K562 (cell line): ENCODE data around the gene SCFD2. TPM values are rescaled to one million over a fixed set of nuclear protein-coding genes. Genes with fewer than 3 reads are reported as not detected.

Experiments used
- ATAC-seq: fragments of 200-7000 bp; cut with Tn5 transposase; 3 replicates; pipeline ENCODE4 v1.9.1; 2020; ENCODE audit warnings: moderate library complexity
- BruUV-seq: library from RNA; stranded (reverse); fragments of 400-500 nt; replicated peaks from 2 replicates; lab custom pipeline; 2021; lab: Mats Ljungman, UMichigan
- CTCF ChIA-PET: fragments of 300-600 bp; formaldehyde crosslinking; extraction: SDS; loops from one replicate; lab custom pipeline; 2021; ENCODE audit warnings: low intra/inter-chr PET ratio; lab: Yijun Ruan, JAX
- POLR2A ChIA-PET: fragments of 300-600, 350-650 bp; sonication (Branson Sonifier 250); formaldehyde crosslinking; extraction: SDS; loops from one replicate; lab custom pipeline; 2021; ENCODE audit warnings: antibody characterized with exemption, inconsistent platforms; lab: Yijun Ruan, JAX
- DNase-seq, 4 experiments: peaks; one replicate each; pipeline versions ENCODE4 v3.0.0 to v3.0.0-alpha.2; 2011 to 2018; ENCODE audit warnings: low spot score in 3 of 4, mixed read lengths in 3 of 4; ENCODE audit errors: extremely low read depth in 1 of 4
- FAIRE-seq: peaks from 2 replicates; lab custom pipeline; 2011; peaks lifted over from hg19 to GRCh38; lab: Jason Lieb, UNC
- H2AFZ ChIP-seq: 2 replicates; pipeline ENCODE4 v1.6.0; 2011; ENCODE audit warnings: low read depth, low read length, control low read depth, inconsistent platforms
- H3K27ac ChIP-seq: fragments of 200-600 bp; 3 replicates; pipeline ENCODE4 v1.8.0; 2011; ENCODE audit warnings: low read depth, mild to moderate bottlenecking, control low read depth, inconsistent platforms, low read length, moderate library complexity, mixed read lengths; ENCODE audit errors: extremely low read depth
- H3K27me3 ChIP-seq, 2 experiments: fragments of 300-600 bp in 1 of 2; 2 replicates in 1 of 2; 3 replicates in 1 of 2; pipeline versions ENCODE4 v1.6.0 to v1.8.0; 2011; ENCODE audit warnings: inconsistent platforms in 2 of 2, low read length in 2 of 2, mild to moderate bottlenecking in 1 of 2, mixed read lengths in 1 of 2, moderate library complexity in 1 of 2; ENCODE audit not compliant: control insufficient read depth in 2 of 2, insufficient read depth in 2 of 2
- H3K36me3 ChIP-seq: fragments of 300-600 bp; 3 replicates; pipeline ENCODE4 v1.8.0; 2011; ENCODE audit warnings: mild to moderate bottlenecking, low read length, inconsistent platforms; ENCODE audit not compliant: control insufficient read depth, insufficient read depth
- H3K4me1 ChIP-seq, 2 experiments: fragments of 200-600 bp in 1 of 2; replicated peaks in 1 of 2; 2 replicates in 1 of 2; 3 replicates in 1 of 2; pipeline versions ENCODE4 v1.5.1 to v1.8.0; 2011; ENCODE audit warnings: inconsistent platforms in 2 of 2, low read length in 2 of 2, mild to moderate bottlenecking in 1 of 2, mixed read lengths in 1 of 2, moderate library complexity in 1 of 2; ENCODE audit not compliant: control insufficient read depth in 2 of 2, insufficient read depth in 2 of 2
- H3K4me2 ChIP-seq: 2 replicates; pipeline ENCODE4 v1.6.1; 2011; ENCODE audit warnings: low read length, control low read depth, inconsistent platforms, mixed read lengths; ENCODE audit not compliant: insufficient read depth
- H3K4me3 ChIP-seq: fragments of 200-600 bp; sonication (generic), shearing (Covaris generic); 2 replicates; pipeline ENCODE4 v1.5.1; 2016; ENCODE audit warnings: control low read depth, inconsistent platforms
- H3K79me2 ChIP-seq: fragments of 200-600 bp; 3 replicates; pipeline ENCODE4 v1.8.0; 2011; ENCODE audit warnings: low read length, inconsistent platforms; ENCODE audit not compliant: control insufficient read depth, insufficient read depth
- H3K9ac ChIP-seq, 2 experiments: 2 replicates each; pipeline versions ENCODE4 v1.6.0 to v1.6.1; 2011; ENCODE audit warnings: low read depth in 2 of 2, low read length in 2 of 2, control low read depth in 1 of 2, inconsistent platforms in 1 of 2, mild to moderate bottlenecking in 1 of 2, mixed read lengths in 1 of 2; ENCODE audit not compliant: insufficient read depth in 1 of 2
- H3K9me1 ChIP-seq: one replicate; pipeline ENCODE4 v1.6.0; 2011; ENCODE audit warnings: inconsistent platforms, mild to moderate bottlenecking, low read length, moderate library complexity; ENCODE audit not compliant: control insufficient read depth, insufficient read depth
- H3K9me3 ChIP-seq: replicated peaks from 2 replicates; pipeline ENCODE4 v1.5.1; 2011; ENCODE audit warnings: low read depth, low read length, inconsistent platforms; ENCODE audit not compliant: control insufficient read depth, insufficient read depth
- H4K20me1 ChIP-seq: replicated peaks from 2 replicates; pipeline ENCODE4 v1.6.1; 2011; ENCODE audit warnings: low read length, inconsistent platforms, mixed read lengths; ENCODE audit not compliant: control insufficient read depth, insufficient read depth
- ERF ChIP-seq: fragments of 450-650 bp; formaldehyde crosslinking; IDR thresholded peaks from 2 replicates; pipeline ENCODE4 v1.4.0; 2020; ENCODE audit warnings: mild to moderate bottlenecking, mixed read lengths
- NONO ChIP-seq, 2 experiments: fragments of 200-400 bp in 1 of 2; fragments of 450-650 bp in 1 of 2; formaldehyde crosslinking in 1 of 2; IDR thresholded peaks; 2 replicates each; pipeline ENCODE4 v1.6.1; 2017; ENCODE audit warnings: low read depth in 2 of 2, mild to moderate bottlenecking in 2 of 2, moderate library complexity in 2 of 2, low read length in 1 of 2
- ZNF395 ChIP-seq: fragments of 200-800 bp; sonication (Bioruptor generic); IDR thresholded peaks from 2 replicates; pipeline ENCODE4 v1.6.1; 2017; ENCODE audit warnings: missing genetic modification characterization, missing compliant biosample characterization
- WGBS: fragments of 100-300 bp; shearing (Covaris generic); methylation state at CpG from one replicate; pipeline ENCODE4 v1.1.6; 2016; ENCODE audit warnings: low coverage, mixed read lengths; ENCODE audit not compliant: insufficient coverage; ENCODE audit errors: missing lambda C conversion rate; 5-methylcytosine and 5-hydroxymethylcytosine counted together
- in situ Hi-C: fragments of 300-500 bp; cut with MboI; formaldehyde crosslinking; loops from 4 replicates; pipeline ENCODE4 v1.15.0; 2018; ENCODE audit warnings: inconsistent platforms, mixed read lengths
- intact Hi-C: fragments of 100-400 bp; cut with micrococcal nuclease; formaldehyde crosslinking; loops from 2 replicates; pipeline ENCODE4 v1.14.2; 2022
- polyA plus RNA-seq, 8 experiments: library from polyadenylated mRNA; depleted of rRNA in 4 of 8; stranded (reverse) in 5 of 8; unstranded in 3 of 8; fragments of >200 nt; fragmentation: Nextera tagmentation in 2 of 8; fragmentation: Illumina TruSeq in 1 of 8; extraction: Ambion mirVana in 2 of 8; extraction: Trizol in 1 of 8; gene quantifications; 2 replicates each; pipeline versions ENCODE4 v1.2.1 to v1.2.3, GENCODE V29; 2011 to 2014; ENCODE audit warnings: inconsistent platforms in 1 of 8, missing spikeins in 1 of 8
- total RNA-seq, 7 experiments: library from RNA; depleted of rRNA in 6 of 7; stranded (reverse); fragments of >200 nt in 6 of 7; fragmentation: Illumina TruSeq in 2 of 7; extraction: Trizol in 2 of 7; gene quantifications; 2 replicates each; pipeline versions ENCODE4 v1.2.1 to v1.2.3, GENCODE V29; 2011 to 2021; ENCODE audit warnings: low replicate concordance in 1 of 7

SCFD2 gene
- total and polyA plus RNA-seq, 9 of the 15 experiments (the other 6 are each of a cell fraction or from before 2014, with no cell fraction given): 5.7 to 30.3 (median 22.8) TPM

- POLR2A ChIA-PET: interaction anchor here (0.6 to 1.4 kb wide), 3 partner anchors 11 to 17 kb away, joined by 3 read pairs; no protein-coding TSS in a partner anchor
- peaks cover 58% of the 10 kb centered on the region for H3K36me3 ChIP-seq
These were observed 14.4 kb upstream of the SCFD2 start for GRCh38 chr4:53380221-53380620.

More at GRCh38 chr4:53380221-53380620, 14.4 kb upstream of the SCFD2 start:
- no TSS peak for BruUV-seq
- CTCF ChIA-PET: no interaction called here
- Histone ChIP-seq H3K9me3 (no peaks in the 10 kb centered on the region), H3K27ac (no peak overlapping the region; the same call in 2 of the 3 replicates), H3K9me1 (no peaks in the 10 kb centered on the region), H4K20me1 (no peaks in the 10 kb centered on the region; the same call in 1 of the 2 replicates), H3K9ac (0 out of 4 replicates have a peak overlapping the region, but pooled peaks of 1 of the 2 experiments have one; percentile 83), H3K27me3 (no peaks in the 10 kb centered on the region), H3K4me3 (no peak overlapping the region; the same call in 1 of the 2 replicates), H3K79me2 (peaks cover 57% of the 10 kb centered on the region), H3K4me1 (peaks cover 8 to 19% of the 10 kb centered on the region in 2 experiments; a peak in 3 of 5 replicates), H2AFZ (no peak overlapping the region), H3K4me2 (peak overlapping the region; percentile 78; the same call in 1 of the 2 replicates)
- 62% methylated on average over 4 of the region's 4 CpGs for WGBS
- DNase-seq (no peak), FAIRE-seq (no peak), ATAC-seq (no peak)
- intact Hi-C loops: no loop called here
- in situ Hi-C loops: no loop called here
- no peak for TF ChIP-seq ERF
- no peak for TF ChIP-seq ZNF395 (CRISPR knock-in tag)
- no peak for TF ChIP-seq NONO (IDR thresholded peaks at IDR 0.05; ENCODE audit: low read depth in 2 of 2, low read length in 1 of 2)
